C4-2B (cell line): ENCODE data around the gene DUSP2.

Source experiments
- CTCF ChIP-seq: fragments of 450-650 bp; conservative IDR thresholded peaks from 2 replicates; pipeline ENCODE4 v1.5.1; 2017; ENCODE audit warnings: mild to moderate bottlenecking
- ZFX ChIP-seq: fragments of 450-650 bp; IDR thresholded peaks from 2 replicates; pipeline ENCODE4 v1.6.1; 2017

- TF ChIP-seq ZFX (no peak), CTCF (no peak)
Observed at GRCh38 chr2:96186562-96186961, 41.3 kb upstream of the DUSP2 start.
